ENCODE data around the gene CASK.

The CASK gene

GRCh38 chrX:41824551-41824950, 98.8 kb downstream of the CASK start:
- no peak for DNase-seq

DNA sequence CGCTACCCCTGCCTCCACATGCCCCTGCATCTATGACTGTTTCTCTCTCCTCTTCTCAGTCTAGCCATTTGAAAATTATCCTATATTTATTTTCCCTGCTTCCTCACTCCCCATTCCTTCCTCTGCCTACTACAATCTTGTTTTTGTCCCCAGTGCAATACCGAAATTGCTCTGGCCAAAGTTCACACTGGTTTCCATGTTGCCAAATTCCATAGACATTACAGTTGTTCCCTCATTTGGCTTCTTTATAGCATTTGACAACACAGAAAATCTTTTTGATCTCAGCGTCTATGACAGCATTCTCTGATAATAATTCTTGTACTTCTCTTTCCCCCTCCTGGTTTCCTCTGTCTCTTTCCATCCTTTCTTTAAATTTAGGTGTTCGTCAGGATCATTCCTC, 100.0 kb downstream of the CASK start:
- DNase-seq: no peak

GRCh38 chrX:41822892-41823291, 100.5 kb downstream of the CASK start:
- no peak for DNase-seq

DNA sequence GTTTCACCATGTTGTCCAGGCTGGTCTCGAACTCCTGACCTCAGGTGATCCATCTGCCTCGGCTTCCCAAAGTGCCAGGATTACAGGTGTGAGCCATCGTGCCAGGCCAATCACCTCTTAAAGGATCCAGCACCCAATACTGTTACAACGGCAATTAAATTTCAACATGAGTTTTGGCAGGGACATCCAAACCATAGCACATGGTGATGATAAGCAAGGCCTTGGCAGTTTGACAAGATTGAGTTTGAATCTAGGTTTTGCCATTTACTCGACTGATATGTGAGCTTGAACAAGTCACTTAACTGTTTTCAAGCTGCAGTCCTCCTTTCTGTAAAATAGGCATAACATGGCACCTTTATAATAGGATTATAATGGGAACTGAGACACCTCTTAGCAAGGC, 115.3 kb downstream of the CASK start:
- no peak for DNase-seq

DNA sequence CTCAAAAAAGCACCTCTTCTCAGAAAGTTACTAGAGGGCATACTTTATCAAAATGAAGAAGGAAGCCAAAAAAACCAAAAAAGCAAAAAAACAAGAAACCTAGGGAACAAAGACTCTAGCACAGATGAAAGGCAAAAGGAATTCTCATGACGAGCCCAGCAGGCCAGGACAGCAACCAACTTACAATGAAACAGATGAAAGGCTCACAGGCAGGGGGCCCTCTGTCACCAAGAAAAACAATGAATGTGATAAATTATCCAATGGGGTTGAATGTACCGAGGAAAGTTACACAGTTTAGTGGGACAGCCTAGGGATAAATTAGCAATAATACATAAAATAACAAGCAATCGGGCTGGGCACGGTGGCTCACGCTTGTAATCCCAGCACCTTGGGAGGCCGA, 120.4 kb downstream of the CASK start:
- no peak for DNase-seq

DNA sequence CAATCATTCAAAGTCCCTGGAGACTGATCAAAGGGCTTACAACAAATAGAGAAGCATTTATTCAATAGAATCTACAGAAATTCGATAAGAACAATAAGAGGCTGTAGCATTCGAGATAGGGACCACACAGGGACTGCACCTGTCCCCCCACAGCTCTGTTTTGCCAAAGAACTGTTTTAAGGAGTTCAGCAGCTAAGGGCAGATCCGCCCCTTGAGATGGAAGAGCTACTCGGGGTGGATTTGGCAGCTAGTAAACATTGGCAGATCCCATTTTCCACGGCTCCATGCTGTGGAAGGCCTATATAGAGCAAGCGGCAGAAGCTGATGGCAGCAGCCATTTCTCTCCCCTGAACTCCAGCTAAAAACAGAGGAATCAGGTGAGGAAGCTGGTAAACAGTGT, 123.7 kb downstream of the CASK start:
- no peak for DNase-seq

GRCh38 chrX:41796577-41796976, 126.8 kb downstream of the CASK start:
- DNase-seq: peak in 1 of 2 donors; percentile 10

GRCh38 chrX:41796046-41796445, 127.3 kb downstream of the CASK start:
- DNase-seq: no peak

DNA sequence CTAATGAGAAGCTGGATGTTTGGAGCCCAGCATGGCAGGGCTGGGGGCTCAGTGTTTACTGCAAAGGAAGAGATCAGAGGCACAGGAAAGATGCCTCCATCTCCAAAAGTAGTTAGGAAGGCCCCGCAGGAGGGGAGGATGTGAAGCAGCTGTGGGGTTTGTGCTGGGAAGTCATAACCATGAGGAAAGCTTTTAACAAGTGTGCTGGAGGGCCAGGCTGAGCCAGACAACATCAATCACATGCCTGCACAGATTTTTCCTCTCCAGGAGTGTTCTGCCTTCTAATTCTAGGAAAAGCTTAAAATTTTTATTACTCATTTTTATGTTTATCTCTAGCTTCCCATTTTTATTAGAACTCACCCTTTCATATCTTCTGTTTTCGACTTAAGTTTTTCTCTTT, 134.0 kb downstream of the CASK start:
- no peak for DNase-seq

DNA sequence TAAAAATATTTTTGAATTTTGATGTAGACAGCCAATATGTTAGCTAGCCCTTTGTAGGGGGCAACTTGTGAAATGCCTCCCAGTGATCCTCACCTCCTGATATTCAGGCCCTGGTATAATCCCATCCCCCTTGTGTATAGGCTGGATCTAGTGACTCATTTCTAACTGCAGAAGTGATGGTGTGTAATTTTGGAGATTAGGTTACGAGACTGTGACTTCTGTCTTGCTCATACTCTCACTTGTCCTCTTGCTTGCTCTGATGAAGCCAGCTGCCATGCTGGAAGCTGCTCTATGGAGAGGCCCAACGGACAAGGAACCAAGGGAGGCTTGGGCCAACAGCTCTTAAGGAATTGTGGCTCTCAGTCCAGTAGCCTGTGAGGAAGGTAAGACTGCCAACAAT, 137.7 kb downstream of the CASK start:
- DNase-seq: no peak

DNA sequence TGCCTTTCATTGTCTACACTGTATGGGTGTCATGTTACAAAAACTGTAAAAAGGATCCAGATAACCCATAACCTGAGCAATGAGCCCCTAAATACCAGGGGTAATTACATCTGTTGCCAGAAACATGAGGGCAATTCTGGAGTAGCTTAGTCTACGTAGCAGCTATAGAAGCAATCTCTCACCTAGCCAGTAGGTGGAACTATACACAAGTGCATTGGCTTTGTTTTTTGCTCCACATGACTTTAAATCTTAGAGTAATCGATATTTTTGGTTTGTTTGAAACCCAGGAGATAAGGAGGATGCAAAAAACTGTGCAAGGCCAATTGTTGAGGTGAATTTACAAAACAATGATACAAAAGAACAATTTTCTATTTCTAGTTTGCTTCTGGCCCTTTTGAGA, 141.9 kb downstream of the CASK start:
- DNase-seq: peak; percentile 5 to 51

GRCh38 chrX:41779941-41780340, 143.4 kb downstream of the CASK start:
- no peak for DNase-seq

DNA sequence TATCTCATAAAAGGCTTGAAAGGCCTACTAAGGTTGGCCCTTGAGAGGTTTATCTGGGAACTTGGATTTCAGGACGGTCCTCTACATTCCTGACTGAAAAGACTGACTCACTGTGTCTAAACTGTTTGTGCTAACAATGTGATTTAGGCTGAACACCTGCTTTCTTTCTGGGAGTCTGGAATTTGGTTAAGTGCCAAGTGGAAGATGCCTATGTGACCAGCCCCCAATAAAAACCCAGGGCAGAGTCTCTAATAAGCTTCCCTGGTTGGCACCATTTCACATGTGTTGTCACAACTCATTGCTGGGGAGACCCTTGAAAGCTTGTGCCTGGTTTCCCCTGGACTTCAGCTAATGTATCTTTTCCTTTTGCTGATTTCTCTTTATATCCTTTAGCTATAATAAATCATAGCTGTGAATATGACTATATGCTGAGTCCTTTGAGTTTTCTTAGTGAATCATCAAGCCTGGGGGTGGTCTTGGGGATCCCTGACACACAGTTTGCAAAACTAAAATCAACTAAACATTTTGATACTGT, 144.3 kb downstream of the CASK start:
- no peak for DNase-seq

DNA sequence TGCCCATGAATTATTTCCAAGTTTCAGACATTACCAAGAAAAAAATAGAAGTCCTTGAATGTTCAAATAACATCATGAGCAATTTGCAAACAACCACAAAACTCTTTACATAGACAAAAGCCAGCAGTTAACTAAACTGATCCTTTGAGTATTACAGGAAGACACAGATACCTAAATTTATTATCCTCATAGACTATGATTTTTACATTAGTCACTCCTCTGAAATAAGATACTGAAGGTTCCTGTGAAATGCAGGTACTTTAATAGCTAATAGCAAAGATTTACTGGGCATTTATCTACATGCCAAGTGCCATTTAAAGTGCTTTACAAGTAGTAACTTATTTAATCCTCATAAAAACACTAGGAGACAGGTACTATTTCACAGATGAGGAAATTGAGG, 161.7 kb downstream of the CASK start:
- DNase-seq: no peak

DNA sequence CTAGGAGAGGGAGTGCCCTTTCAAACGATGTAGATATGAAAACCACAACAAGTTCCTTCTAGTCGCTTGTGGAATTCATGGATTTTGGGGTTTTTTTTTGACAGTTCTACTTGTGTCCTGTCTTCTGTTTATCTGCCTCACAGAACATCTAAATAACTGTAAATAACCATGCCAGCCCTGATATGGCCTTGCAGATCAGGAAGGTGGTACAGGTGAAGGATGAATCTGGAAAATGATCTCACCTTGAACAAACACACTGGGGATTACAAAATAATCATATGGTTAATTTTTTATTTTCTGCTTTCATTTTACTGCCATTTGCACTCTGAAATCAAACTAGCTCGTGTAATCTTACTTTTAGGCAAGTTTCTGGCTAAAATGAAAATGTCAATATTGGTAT, 162.2 kb downstream of the CASK start:
- DNase-seq: no peak

DNA sequence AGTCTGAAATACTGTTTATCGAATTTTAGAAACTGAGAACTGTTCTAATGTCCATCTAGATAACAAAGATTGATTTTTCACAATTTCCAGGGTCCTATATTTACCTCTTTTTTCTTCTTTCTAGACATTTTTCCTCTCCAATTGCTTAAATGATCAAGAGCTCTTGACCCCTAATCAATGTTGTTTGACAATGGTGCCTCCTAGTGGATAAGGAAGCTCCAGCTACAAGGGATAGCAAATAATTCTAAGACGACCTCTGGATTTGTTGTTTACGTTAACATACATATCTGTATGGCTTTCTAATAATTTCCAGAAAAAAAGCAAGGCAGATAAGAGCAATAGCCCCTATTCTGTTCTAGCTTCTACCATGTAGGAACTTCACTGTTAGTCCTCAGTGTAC, 163.5 kb downstream of the CASK start:
- peak in 1 of 2 donors; percentile 34 for DNase-seq

DNA sequence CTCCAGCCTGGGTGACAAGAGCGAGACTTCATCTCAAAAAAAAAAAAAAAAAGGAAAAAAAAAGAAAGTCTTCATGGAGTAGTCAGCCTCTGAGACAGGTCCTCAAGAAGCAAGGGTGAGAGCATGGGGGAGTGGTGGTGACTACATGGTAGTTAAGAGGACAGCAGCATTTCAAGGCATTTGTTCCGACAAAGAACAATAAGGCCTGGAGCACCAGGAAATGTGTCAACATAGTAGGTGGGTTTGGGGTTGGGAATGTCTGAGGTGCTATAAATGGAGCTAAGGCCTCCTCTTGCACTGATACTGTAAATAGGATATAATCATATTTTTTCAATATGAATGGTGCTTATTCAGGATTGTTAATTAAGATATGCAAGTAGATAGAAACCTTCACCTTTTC, 165.0 kb downstream of the CASK start:
- no peak for DNase-seq

- no peak for DNase-seq
Measured at GRCh38 chrX:41750716-41751115, 172.6 kb downstream of the CASK start.

DNA sequence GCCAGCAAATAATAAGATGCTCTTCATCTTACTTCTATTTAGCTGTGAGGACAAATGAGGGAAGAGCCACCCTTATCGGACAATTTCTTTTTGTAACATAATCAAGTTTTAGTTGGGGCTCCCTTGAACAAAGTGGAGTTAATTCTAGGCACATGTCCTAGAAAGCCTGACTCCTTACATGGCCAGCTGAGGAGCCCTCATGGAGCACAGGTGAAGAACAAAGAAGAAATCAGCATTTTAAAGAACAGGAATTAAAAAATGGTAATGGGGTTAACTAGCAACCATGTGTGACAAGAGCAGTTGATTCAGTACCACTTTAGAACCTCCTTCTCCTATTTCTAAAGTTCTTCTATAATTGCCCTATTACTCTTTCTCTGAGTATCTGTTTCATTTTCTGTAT, 183.5 kb downstream of the CASK start:
- no peak for DNase-seq

DNA sequence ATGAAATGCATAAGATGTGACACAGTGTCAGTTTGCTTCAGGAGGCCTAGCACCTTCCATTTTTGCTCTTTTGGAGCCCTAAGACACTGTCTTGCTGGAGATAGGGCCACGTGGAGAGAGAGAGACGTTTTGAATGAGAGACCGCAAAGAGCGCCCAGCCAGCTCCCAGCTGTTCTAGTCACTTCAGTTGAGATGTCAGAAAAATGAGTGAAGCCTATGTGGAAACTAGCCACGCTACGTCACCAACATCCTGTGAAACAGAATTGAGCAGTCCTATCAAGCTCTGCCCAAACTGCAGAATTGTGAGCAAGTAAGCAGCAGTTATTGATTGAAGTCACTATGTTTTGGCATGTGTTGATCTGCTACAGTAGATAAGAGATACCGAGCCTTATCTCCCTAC, 186.3 kb downstream of the CASK start:
- DNase-seq: peak; percentile 5 to 35

- peak in 1 of 2 donors; percentile 19 for DNase-seq
Measured at GRCh38 chrX:41734530-41734929, 188.8 kb downstream of the CASK start.

DNA sequence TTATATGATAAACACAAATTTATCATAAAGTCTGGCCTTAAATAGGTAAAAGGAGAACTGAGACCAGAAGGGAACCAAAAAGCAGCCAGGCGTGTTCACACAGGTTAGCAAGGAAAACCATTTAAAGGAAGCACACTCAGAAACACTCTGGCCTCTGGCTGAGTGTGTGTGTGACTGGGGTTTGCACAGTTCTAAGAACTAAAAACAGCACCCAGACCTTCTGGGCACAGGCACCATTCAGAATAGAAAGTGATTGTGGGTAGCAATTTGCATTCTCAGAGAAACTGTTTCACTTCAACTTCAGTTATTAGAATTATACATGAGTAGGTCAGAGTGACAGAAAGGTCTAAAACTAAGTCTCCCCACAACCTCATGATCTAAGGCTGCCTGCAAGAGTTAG, 189.4 kb downstream of the CASK start:
- peak; percentile 27 to 61 for DNase-seq

DNA sequence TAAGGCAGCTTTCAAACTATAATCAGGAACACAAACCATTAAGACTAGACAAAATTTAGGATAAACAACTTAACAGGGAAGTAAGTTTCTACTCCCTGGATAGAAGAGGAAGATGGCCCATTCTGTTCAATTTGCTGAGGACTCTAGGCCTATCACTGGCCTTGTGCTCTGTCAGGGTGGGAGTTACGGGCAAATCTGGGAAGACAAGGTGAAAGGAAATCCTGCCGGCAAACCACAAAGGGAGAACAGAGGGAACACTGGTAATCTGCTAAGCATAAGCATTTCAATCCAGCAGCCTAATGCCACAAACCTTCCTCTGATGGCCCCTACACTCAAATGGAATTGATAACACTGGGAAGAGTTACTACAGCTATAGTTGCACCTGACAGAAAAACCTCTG, 191.1 kb downstream of the CASK start:
- no peak for DNase-seq

DNA sequence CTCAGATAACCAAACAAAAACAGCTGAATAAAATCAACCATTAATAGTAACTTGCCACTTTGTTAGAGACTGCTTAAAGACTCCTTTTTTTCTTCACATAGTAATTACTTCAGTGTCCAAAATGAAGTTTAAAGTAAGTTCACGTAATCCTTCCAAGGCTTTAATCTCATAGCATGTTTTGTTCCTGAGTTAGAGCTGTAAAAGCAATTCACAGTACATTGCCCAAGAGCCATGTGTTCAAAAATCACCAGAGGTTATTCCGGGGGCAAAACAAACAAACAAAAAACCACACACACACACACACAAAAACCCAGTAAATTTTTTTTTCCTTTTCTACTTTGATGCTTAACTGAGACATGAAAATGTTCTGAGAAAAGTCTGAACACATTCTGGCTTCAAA, 193.3 kb downstream of the CASK start:
- DNase-seq: no peak

- no peak for DNase-seq
Measured at GRCh38 chrX:41728125-41728524, 195.2 kb downstream of the CASK start.

DNA sequence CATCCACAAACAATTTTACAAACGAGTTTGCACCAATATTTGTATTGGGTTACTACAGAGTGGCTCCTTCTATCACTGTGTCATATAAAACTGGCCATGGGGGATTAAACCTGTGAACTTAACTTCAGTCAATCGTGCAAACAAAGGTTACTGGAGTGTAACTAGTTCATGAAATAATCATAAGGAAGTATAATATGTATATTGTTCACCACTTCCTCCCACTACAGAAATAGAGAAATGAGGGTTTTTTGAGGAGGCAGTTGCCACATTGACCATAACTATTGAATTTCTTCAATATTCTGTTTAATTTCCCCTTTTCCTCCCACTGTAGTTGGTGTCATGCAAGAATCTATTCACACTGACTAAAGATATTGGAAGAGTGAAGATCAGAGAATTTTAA, 199.5 kb downstream of the CASK start, which contains the start of gene GPR82:
GPR82 (plus strand) TSS at position 356 of the 400 bp plus-strand sequence. CDS start 2,846 bp downstream, outside the sequence.
- DNase-seq: no peak
